Stimulated activated CD4-positive, alpha-beta T cell treated with anti-CD3 and anti-CD28 coated beads, Interleukin-4, amount 100 ng/mL, for 4 hours (primary cell): ENCODE measurements around the gene LRRTM1.

Experiments
- DNase-seq, 2 experiments: peaks; one replicate each; pipeline ENCODE4 v3.0.0-alpha.2; 2020

The LRRTM1 gene

GRCh38 chr2:80302001-80302313 lies 2.6 kb downstream of the LRRTM1 start:
- DNase-seq: no peak

- no peak for DNase-seq
These were observed 3.6 kb downstream of the LRRTM1 start for GRCh38 chr2:80300954-80301353.

- no peak for DNase-seq
These were observed 4.2 kb downstream of the LRRTM1 start for GRCh38 chr2:80300346-80300745.

- no peak for DNase-seq
These were observed 4.9 kb downstream of the LRRTM1 start for GRCh38 chr2:80299661-80300060.

GRCh38 chr2:80298954-80299353 lies 5.6 kb downstream of the LRRTM1 start:
- DNase-seq: no peak

GRCh38 chr2:80293039-80293438 lies 11.5 kb downstream of the LRRTM1 start:
- no peak for DNase-seq

GRCh38 chr2:80292474-80292873 lies 12.1 kb downstream of the LRRTM1 start:
- no peak for DNase-seq

GRCh38 chr2:80291656-80292055 lies 12.9 kb downstream of the LRRTM1 start:
- DNase-seq: no peak

GRCh38 chr2:80288576-80288975 lies 16.0 kb downstream of the LRRTM1 start:
- DNase-seq: no peak

GRCh38 chr2:80281049-80281448 lies 23.5 kb downstream of the LRRTM1 start:
- DNase-seq: no peak

GRCh38 chr2:80280598-80280997 lies 24.0 kb downstream of the LRRTM1 start:
- DNase-seq: no peak

GRCh38 chr2:80269806-80270205 lies 34.7 kb downstream of the LRRTM1 start:
- DNase-seq: no peak

- no peak for DNase-seq
These were observed 38.3 kb downstream of the LRRTM1 start for GRCh38 chr2:80266231-80266630.

- DNase-seq: no peak
These were observed 45.3 kb downstream of the LRRTM1 start for GRCh38 chr2:80259292-80259691.

- no peak for DNase-seq
These were observed 45.8 kb downstream of the LRRTM1 start for GRCh38 chr2:80258793-80259192.

- DNase-seq: no peak
These were observed 46.2 kb downstream of the LRRTM1 start for GRCh38 chr2:80258341-80258740.

GRCh38 chr2:80257450-80257849 lies 47.1 kb downstream of the LRRTM1 start:
- no peak for DNase-seq

GRCh38 chr2:80256782-80257167 lies 47.8 kb downstream of the LRRTM1 start:
- no peak for DNase-seq

- DNase-seq: no peak
These were observed 48.4 kb downstream of the LRRTM1 start for GRCh38 chr2:80255918-80256781.

- DNase-seq: no peak
These were observed 52.1 kb downstream of the LRRTM1 start for GRCh38 chr2:80252294-80252986.
